Measurements from ENCODE around the gene GPR15LG.
A peak's percentile ranks its signal among the peaks of the same experiment; 100 is the strongest.

Gene GPR15LG

GRCh38 chr10:84194424-84195043 lies 20.9 kb downstream of the GPR15LG start, which contains the start of gene CDHR1:
Gene CDHR1, plus strand, starts transcription at chr10:84194537. Its CDS starts 224 bp downstream, at chr10:84194761.
- no peak for DNase-seq
- H3K27ac ChIP-seq, result no peak within 1 kb of the TSS
- H3K27me3 ChIP-seq (replicated peaks), result peaks cover 37% of the 10 kb centered on the region
- no peaks in the 10 kb centered on the region for H3K36me3 ChIP-seq (replicated peaks)
- TF ChIP-seq CTCF (IDR thresholded peaks at IDR 0.05; ENCODE audit: low read depth, low read length, missing control alignments), result no peak
- in situ Hi-C loops (cut with HindIII; ENCODE audit: low pct_ligation_motif_present, low sequenced_read_pairs), result no loop called here
- peak within 1 kb of the TSS; percentile 29 for H3K4me3 ChIP-seq (ENCODE audit: low read depth, low read length)

- H3K27ac ChIP-seq, result no peak overlapping the region
- TF ChIP-seq CTCF (IDR thresholded peaks at IDR 0.05; ENCODE audit: low read depth, low read length, missing control alignments), result no peak
- in situ Hi-C loops (cut with HindIII; ENCODE audit: low pct_ligation_motif_present, low sequenced_read_pairs), result no loop called here
- no peak for DNase-seq
- no peak overlapping the region for H3K4me3 ChIP-seq (ENCODE audit: low read depth, low read length)
- no peaks in the 10 kb centered on the region for H3K36me3 ChIP-seq (replicated peaks)
- peaks cover 37% of the 10 kb centered on the region for H3K27me3 ChIP-seq (replicated peaks)
These were observed 21.6 kb downstream of the GPR15LG start for GRCh38 chr10:84195044-84195830.

DNA sequence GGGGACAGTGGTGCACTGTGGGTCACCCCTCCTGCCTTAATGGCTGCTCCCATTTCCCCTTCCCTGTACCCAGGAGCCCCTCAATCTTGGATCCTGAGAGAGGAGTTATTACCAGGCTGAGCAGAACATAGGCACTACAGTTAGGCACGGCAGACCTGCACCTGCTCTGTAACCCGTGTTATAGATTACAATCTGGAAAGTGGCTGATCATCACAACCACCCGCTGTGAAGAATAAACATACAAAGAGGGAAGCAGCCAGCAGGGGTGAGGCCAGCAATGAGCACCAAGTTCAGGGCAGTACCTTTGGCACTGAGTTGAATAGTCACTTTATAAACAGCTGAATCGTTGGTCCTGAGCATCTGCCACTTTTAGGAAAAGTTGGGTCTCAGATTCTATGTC lies 22.5 kb downstream of the GPR15LG start:
- no peak for TF ChIP-seq CTCF (IDR thresholded peaks at IDR 0.05; ENCODE audit: low read depth, low read length, missing control alignments)
- H3K27ac ChIP-seq, result no peak overlapping the region
- H3K4me3 ChIP-seq (ENCODE audit: low read depth, low read length), result no peak overlapping the region
- no peak for DNase-seq
- peaks cover 37% of the 10 kb centered on the region for H3K27me3 ChIP-seq (replicated peaks)
- H3K36me3 ChIP-seq (replicated peaks), result no peaks in the 10 kb centered on the region
- in situ Hi-C loops (cut with HindIII; ENCODE audit: low pct_ligation_motif_present, low sequenced_read_pairs), result no loop called here

DNA sequence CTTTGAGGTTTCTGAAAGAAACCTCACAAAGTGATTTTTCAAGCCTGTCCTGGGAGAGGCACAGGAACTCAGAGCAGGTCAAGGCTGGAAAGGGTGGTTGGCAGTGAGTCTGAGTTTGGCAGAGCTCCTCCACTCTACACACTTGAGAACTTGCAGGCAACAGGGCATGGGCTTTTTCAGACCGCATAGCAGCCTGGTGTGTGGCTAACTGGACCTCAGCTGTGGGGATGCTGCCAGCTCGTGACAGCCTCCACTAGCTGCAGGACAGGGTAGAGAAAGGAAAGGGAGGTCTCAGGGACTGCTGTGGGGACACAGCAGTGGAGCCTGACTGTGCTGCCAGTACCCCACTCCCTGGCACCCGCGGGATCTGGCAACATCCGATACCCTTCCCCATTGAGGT lies 23.3 kb downstream of the GPR15LG start:
- peaks cover 37% of the 10 kb centered on the region for H3K27me3 ChIP-seq (replicated peaks)
- in situ Hi-C loops (cut with HindIII; ENCODE audit: low pct_ligation_motif_present, low sequenced_read_pairs), result no loop called here
- TF ChIP-seq CTCF (IDR thresholded peaks at IDR 0.05; ENCODE audit: low read depth, low read length, missing control alignments), result no peak
- no peak for DNase-seq
- no peaks in the 10 kb centered on the region for H3K36me3 ChIP-seq (replicated peaks)
- no peak overlapping the region for H3K27ac ChIP-seq
- no peak overlapping the region for H3K4me3 ChIP-seq (ENCODE audit: low read depth, low read length)

DNA sequence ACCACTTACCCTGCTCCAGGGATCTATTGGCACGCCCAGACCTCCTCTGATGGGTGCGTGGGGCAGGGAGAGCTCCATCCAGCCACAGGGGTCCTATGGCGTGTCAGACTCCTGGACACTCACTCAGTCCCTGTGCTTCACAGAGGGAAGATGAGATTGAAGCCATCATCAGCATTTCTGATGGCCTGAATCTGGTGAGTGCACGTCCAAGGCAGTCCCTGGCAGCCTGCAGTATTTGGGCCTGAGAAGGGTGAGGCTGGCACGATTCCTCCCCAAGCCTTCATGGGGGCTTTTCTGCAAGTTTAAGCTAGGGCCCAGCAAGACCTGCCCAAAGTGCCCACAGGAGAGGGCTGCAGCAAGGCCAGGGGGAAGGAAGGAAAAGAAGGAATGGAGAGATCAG lies 24.0 kb downstream of the GPR15LG start:
- Histone ChIP-seq H3K36me3 (replicated peaks) (no peaks in the 10 kb centered on the region), H3K4me3 (ENCODE audit: low read depth, low read length) (no peak overlapping the region), H3K27me3 (replicated peaks) (peaks cover 37% of the 10 kb centered on the region), H3K27ac (no peak overlapping the region)
- no peak for DNase-seq
- no peak for TF ChIP-seq CTCF (IDR thresholded peaks at IDR 0.05; ENCODE audit: low read depth, low read length, missing control alignments)
- in situ Hi-C loops (cut with HindIII; ENCODE audit: low pct_ligation_motif_present, low sequenced_read_pairs), result no loop called here
